H1 (cell line): ENCODE measurements around the gene ABHD12. TPM values are rescaled to one million over a fixed set of nuclear protein-coding genes. Genes with fewer than 3 reads are reported as not detected.

Experiments
- CTCF ChIA-PET: fragments of 300-600 bp; sonication (Branson Sonifier 250); formaldehyde crosslinking; loops from one replicate; lab custom pipeline; 2021; ENCODE audit not compliant: partially characterized antibody; lab: Charles Lee
- POLR2A ChIA-PET: fragments of 300-600 bp; sonication (Branson Sonifier 250); formaldehyde crosslinking; loops from one replicate; lab custom pipeline; 2021; ENCODE audit warnings: inconsistent platforms; ENCODE audit not compliant: partially characterized antibody; lab: Charles Lee
- DNase-seq, 2 experiments: peaks; one replicate each; pipeline versions ENCODE4 v3.0.0 to v3.0.0-alpha.2; 2010 to 2022; ENCODE audit warnings: low spot score in 2 of 2, low read depth in 1 of 2, mixed read lengths in 1 of 2
- FAIRE-seq: peaks from 2 replicates; lab custom pipeline; 2011; peaks lifted over from hg19 to GRCh38; lab: Jason Lieb, UNC
- H2AFZ ChIP-seq: 2 replicates; pipeline ENCODE4 v1.8.1; 2012; ENCODE audit warnings: low read length, inconsistent platforms
- H2AK5ac ChIP-seq: 2 replicates; pipeline ENCODE4 v1.6.1; 2013; ENCODE audit warnings: low read depth, low read length
- H2BK120ac ChIP-seq: replicated peaks from 2 replicates; pipeline ENCODE3; 2013; ENCODE audit warnings: low read depth, low read length, inconsistent platforms
- H2BK12ac ChIP-seq: 2 replicates; pipeline ENCODE4 v1.6.1; 2013; ENCODE audit warnings: low read depth, low read length
- H2BK15ac ChIP-seq: 2 replicates; pipeline ENCODE4 v1.6.1; 2013; ENCODE audit warnings: low read length
- H2BK20ac ChIP-seq: 2 replicates; pipeline ENCODE4 v1.6.1; 2013; ENCODE audit warnings: low read length
- H2BK5ac ChIP-seq: 2 replicates; pipeline ENCODE4 v1.6.1; 2013; ENCODE audit warnings: low read depth, low read length
- H3K14ac ChIP-seq: 2 replicates; pipeline ENCODE4 v1.6.1; 2013; ENCODE audit warnings: inconsistent platforms; ENCODE audit not compliant: insufficient read length
- H3K18ac ChIP-seq: 2 replicates; pipeline ENCODE4 v1.6.1; 2013; ENCODE audit warnings: low read length; ENCODE audit errors: extremely low read depth
- H3K23ac ChIP-seq: 2 replicates; pipeline ENCODE4 v1.6.1; 2013; ENCODE audit warnings: inconsistent platforms; ENCODE audit not compliant: insufficient read length
- H3K23me2 ChIP-seq: 2 replicates; pipeline ENCODE4 v1.6.1; 2013; ENCODE audit warnings: low read depth, low read length
- H3K27ac ChIP-seq: 2 replicates; pipeline ENCODE4 v1.6.1; 2011; ENCODE audit warnings: low read depth, low read length, inconsistent platforms
- H3K27me3 ChIP-seq, 4 experiments: replicated peaks in 1 of 4; 1 replicate in 1 of 4; 2 replicates in 3 of 4; pipeline versions ENCODE4 v1.6.1 to v1.8.1; 2011 to 2013; ENCODE audit warnings: low read length in 3 of 4, mild to moderate bottlenecking in 3 of 4, inconsistent platforms in 2 of 4, mixed read lengths in 2 of 4, moderate library complexity in 1 of 4; ENCODE audit not compliant: control insufficient read depth in 3 of 4, insufficient read depth in 3 of 4; ENCODE audit errors: extremely low read depth in 1 of 4
- H3K36me3 ChIP-seq, 4 experiments: 2 replicates each; pipeline versions ENCODE4 v1.6.1 to v1.8.1; 2011 to 2013; ENCODE audit warnings: mild to moderate bottlenecking in 4 of 4, low read length in 3 of 4, moderate library complexity in 2 of 4, control low read depth in 1 of 4, inconsistent platforms in 1 of 4; ENCODE audit not compliant: insufficient read depth in 4 of 4, control insufficient read depth in 2 of 4
- H3K4ac ChIP-seq: replicated peaks from 2 replicates; pipeline ENCODE3; 2013; ENCODE audit warnings: low read length, low read depth, mixed read lengths, inconsistent platforms; ENCODE audit not compliant: insufficient read length
- H3K4me1 ChIP-seq, 4 experiments: replicated peaks in 1 of 4; 1 replicate in 1 of 4; 2 replicates in 3 of 4; pipeline versions ENCODE4 v1.6.1 to v1.8.1; 2011 to 2013; ENCODE audit warnings: low read length in 3 of 4, inconsistent platforms in 2 of 4, mixed read lengths in 1 of 4; ENCODE audit not compliant: insufficient read depth in 4 of 4, control insufficient read depth in 3 of 4
- H3K4me2 ChIP-seq, 2 experiments: 2 replicates each; pipeline versions ENCODE4 v1.6.1 to v1.8.1; 2011 to 2013; ENCODE audit warnings: low read depth in 2 of 2, low read length in 2 of 2, control low read depth in 1 of 2, inconsistent platforms in 1 of 2, mild to moderate bottlenecking in 1 of 2; ENCODE audit not compliant: insufficient read depth in 1 of 2
- H3K4me3 ChIP-seq, 4 experiments: fragments of 200-600, 300-600 bp in 1 of 4; sonication (generic), shearing (Covaris generic), sonication (Bioruptor Twin) in 1 of 4; 2 replicates each; pipeline versions ENCODE4 v1.5.1 to v1.8.1; 2011 to 2016; ENCODE audit warnings: low read length in 4 of 4, low read depth in 3 of 4, control low read depth in 2 of 4, inconsistent platforms in 2 of 4, mild to moderate bottlenecking in 2 of 4, mixed read lengths in 1 of 4, moderate library complexity in 1 of 4; ENCODE audit not compliant: insufficient read depth in 2 of 4; ENCODE audit errors: extremely low read depth in 1 of 4
- H3K56ac ChIP-seq: replicated peaks from 2 replicates; pipeline ENCODE3; 2013; ENCODE audit warnings: low read depth, mild to moderate bottlenecking, mixed read lengths, low read length, inconsistent platforms; ENCODE audit not compliant: insufficient read length
- H3K79me1 ChIP-seq: 2 replicates; pipeline ENCODE4 v1.6.1; 2013; ENCODE audit warnings: low read depth, low read length, control low read depth
- H3K79me2 ChIP-seq, 2 experiments: 2 replicates each; pipeline versions ENCODE4 v1.6.1 to v1.8.1; 2012 to 2013; ENCODE audit warnings: low read length in 2 of 2, mild to moderate bottlenecking in 2 of 2, inconsistent platforms in 1 of 2; ENCODE audit not compliant: insufficient read depth in 2 of 2, control insufficient read depth in 1 of 2
- H3K9ac ChIP-seq, 4 experiments: replicated peaks in 1 of 4; 1 replicate in 1 of 4; 2 replicates in 3 of 4; pipeline versions ENCODE4 v1.6.1 to v1.8.1; 2011 to 2013; ENCODE audit warnings: low read depth in 3 of 4, low read length in 3 of 4, control low read depth in 2 of 4, mild to moderate bottlenecking in 2 of 4, moderate library complexity in 2 of 4, inconsistent platforms in 1 of 4; ENCODE audit errors: extremely low read depth in 1 of 4
- H3K9me3 ChIP-seq, 2 experiments: 2 replicates each; pipeline versions ENCODE4 v1.6.1 to v1.8.1; 2012 to 2013; ENCODE audit warnings: mild to moderate bottlenecking in 2 of 2, moderate library complexity in 2 of 2, control low read depth in 1 of 2, inconsistent platforms in 1 of 2, low read depth in 1 of 2, low read length in 1 of 2, mixed read lengths in 1 of 2; ENCODE audit not compliant: insufficient read depth in 2 of 2
- H4K20me1 ChIP-seq, 2 experiments: replicated peaks in 1 of 2; 2 replicates each; pipeline versions ENCODE3 to v1.8.1; 2011 to 2013; ENCODE audit warnings: inconsistent platforms in 2 of 2, low read length in 2 of 2, mild to moderate bottlenecking in 1 of 2; ENCODE audit not compliant: insufficient read depth in 2 of 2, control insufficient read depth in 1 of 2
- H4K5ac ChIP-seq: 2 replicates; pipeline ENCODE4 v1.6.1; 2013; ENCODE audit warnings: low read length, low read depth, mixed read lengths, inconsistent platforms; ENCODE audit not compliant: insufficient read length
- H4K8ac ChIP-seq: 2 replicates; pipeline ENCODE4 v1.8.0; 2013; ENCODE audit warnings: mild to moderate bottlenecking, moderate library complexity, low read length, inconsistent platforms; ENCODE audit not compliant: insufficient read depth; ENCODE audit errors: extremely low read depth
- H4K91ac ChIP-seq: replicated peaks from 2 replicates; pipeline ENCODE3; 2013; ENCODE audit warnings: low read length, mixed read lengths, inconsistent platforms; ENCODE audit not compliant: insufficient read length
- ASH2L ChIP-seq: fragments of 200-600, 300-600 bp; sonication (generic); IDR thresholded peaks from one replicate; pipeline ENCODE4 v1.7.1; 2017; ENCODE audit warnings: low read length
- BACH1 ChIP-seq: IDR thresholded peaks from 2 replicates; pipeline ENCODE4 v1.6.1; 2012; ENCODE audit warnings: low read length, improper control_type of control experiment
- BRCA1 ChIP-seq: IDR thresholded peaks from 2 replicates; pipeline ENCODE4 v1.6.1; 2012; ENCODE audit warnings: low read depth, low read length, improper control_type of control experiment
- CREB1 ChIP-seq: IDR thresholded peaks from 2 replicates; pipeline ENCODE4 v1.6.1; 2012; ENCODE audit warnings: inconsistent platforms
- KDM1A ChIP-seq: fragments of 200-600, 300-600 bp; sonication (generic); IDR thresholded peaks from 2 replicates; pipeline ENCODE4 v1.7.1; 2016; ENCODE audit warnings: mild to moderate bottlenecking, low read length, borderline replicate concordance
- KDM4A ChIP-seq: IDR thresholded peaks from one replicate; pipeline ENCODE4 v1.7.1; 2012; ENCODE audit warnings: low read depth, mild to moderate bottlenecking, moderate library complexity, low read length, inconsistent platforms; ENCODE audit not compliant: severe bottlenecking
- NANOG ChIP-seq: IDR thresholded peaks from 2 replicates; pipeline ENCODE4 v1.6.1; 2011; ENCODE audit warnings: low read length, low read depth, mild to moderate bottlenecking, inconsistent platforms; ENCODE audit not compliant: insufficient read depth, poor library complexity, severe bottlenecking
- PHF8 ChIP-seq: fragments of 200-600 bp; sonication (generic); conservative IDR thresholded peaks from 2 replicates; pipeline ENCODE4 v1.7.1; 2012; ENCODE audit warnings: low read depth, mild to moderate bottlenecking, inconsistent platforms, low read length, moderate library complexity
- POLR2A ChIP-seq, 2 experiments: IDR thresholded peaks; 1 replicate in 1 of 2; 2 replicates in 1 of 2; pipeline ENCODE4 v1.6.1; 2011; ENCODE audit warnings: low read depth in 2 of 2, low read length in 2 of 2, mild to moderate bottlenecking in 2 of 2; ENCODE audit errors: control extremely low read depth in 1 of 2
- RFX5 ChIP-seq: IDR thresholded peaks from 2 replicates; pipeline ENCODE4 v1.6.1; 2011; ENCODE audit warnings: low read depth, low read length, improper control_type of control experiment, borderline replicate concordance
- SP1 ChIP-seq: IDR thresholded peaks from 2 replicates; pipeline ENCODE4 v1.6.1; 2011; ENCODE audit warnings: low read depth, low read length
- SP4 ChIP-seq: IDR thresholded peaks from 2 replicates; pipeline ENCODE4 v1.6.1; 2012; ENCODE audit warnings: low read length, inconsistent platforms
- USF2 ChIP-seq: IDR thresholded peaks from 2 replicates; pipeline ENCODE4 v1.6.1; 2011; ENCODE audit warnings: low read length, improper control_type of control experiment
- WGBS, 2 experiments: shearing (Covaris generic) in 1 of 2; methylation state at CpG; one replicate each; pipeline versions ENCODE4 v1.1.6 to v1.1.7; 2013 to 2015; ENCODE audit warnings: low lambda C conversion rate in 2 of 2, mixed read lengths in 2 of 2, inconsistent platforms in 1 of 2, low coverage in 1 of 2, missing lambda C conversion rate in 1 of 2; ENCODE audit not compliant: insufficient replicate concordance in 2 of 2, insufficient coverage in 1 of 2, insufficient read length in 1 of 2; ENCODE audit errors: extremely low coverage in 1 of 2, missing lambda C conversion rate in 1 of 2; 5-methylcytosine and 5-hydroxymethylcytosine counted together
- polyA plus RNA-seq, 7 experiments: library from polyadenylated mRNA; depleted of rRNA in 3 of 7; stranded (reverse) in 5 of 7; unstranded in 2 of 7; fragments of >200 nt in 5 of 7; fragments of 200-250 nt in 2 of 7; gene quantifications; 1 replicate in 5 of 7; 2 replicates in 1 of 7; 4 replicates in 1 of 7; pipeline versions ENCODE4 v1.2.1 to v1.2.3, GENCODE V29; 2011 to 2013; ENCODE audit warnings: missing spikeins in 2 of 7, mixed read lengths in 2 of 7
- total RNA-seq: library from RNA; stranded (reverse); fragmentation: NEBNext Ultra II Directional; extraction: Animal tissue kit (Norgen Biotek cat#: 25700); gene quantifications from 2 replicates; pipeline ENCODE4 v1.2.1, GENCODE V29; 2021

ABHD12 gene
- total and polyA plus RNA-seq, 2 of the 8 experiments (the other 6 are each of a cell fraction or from before 2014, with no cell fraction given) = 31.3 to 59.5 TPM

- Histone ChIP-seq H3K18ac (no peak overlapping the region), H3K14ac (no peak overlapping the region)
These were observed 70.4 kb downstream of the ABHD12 start for GRCh38 chr20:25320035-25320800.

More at GRCh38 chr20:25320035-25320800, 70.4 kb downstream of the ABHD12 start:
- H3K4me3 ChIP-seq = no peak overlapping the region
- no peak overlapping the region for H2BK12ac ChIP-seq
- no peaks in the 10 kb centered on the region for H3K23me2 ChIP-seq
- H4K8ac ChIP-seq = no peak overlapping the region
- peaks cover 3 to 6% (median 4%) of the 10 kb centered on the region in 4 experiments for H3K4me1 ChIP-seq
- H3K56ac ChIP-seq = no peak overlapping the region
- H3K27me3 ChIP-seq = no peaks in the 10 kb centered on the region
- H2AFZ ChIP-seq = no peak overlapping the region
- H2AK5ac ChIP-seq = no peak overlapping the region
- no peak for FAIRE-seq
- DNase-seq = no peak
- POLR2A ChIA-PET = interaction anchor here (0.9 kb wide), 2 partner anchors 79 to 87 kb away, joined by 3 read pairs; partner anchors contain the start of gene GINS1
- no peak for TF ChIP-seq KDM1A
- TF ChIP-seq SP4 = no peak
- TF ChIP-seq PHF8 = no peak
- TF ChIP-seq SP1 = no peak
- no peak for TF ChIP-seq BRCA1
- no peak for TF ChIP-seq ASH2L
- no peak for TF ChIP-seq POLR2A (IDR thresholded peaks at IDR 0.05; ENCODE audit: control extremely low read depth in 1 of 2, low read depth in 2 of 2, low read length in 2 of 2)
- no peak for TF ChIP-seq KDM4A
- no peak for TF ChIP-seq USF2
- no peak for TF ChIP-seq CREB1
- TF ChIP-seq RFX5 = no peak
- TF ChIP-seq BACH1 = no peak
- TF ChIP-seq NANOG = no peak
- peaks cover 14% of the 10 kb centered on the region for H3K79me1 ChIP-seq
- no peak overlapping the region for H2BK15ac ChIP-seq
- no peak overlapping the region for H2BK5ac ChIP-seq
- no peak overlapping the region for H3K9ac ChIP-seq
- no peak overlapping the region for H4K91ac ChIP-seq
- peaks cover 0 to 6% (median 3%) of the 10 kb centered on the region in 4 experiments; a peak in 3 of 8 replicates for H3K36me3 ChIP-seq
- CTCF ChIA-PET = interaction anchor here (0.8 to 3.0 kb wide), 5 partner anchors 17 to 79 kb away, joined by 3 to 17 read pairs (median 6); no protein-coding TSS in a partner anchor
- H3K79me2 ChIP-seq = peaks cover 0 to 9% of the 10 kb centered on the region in 2 experiments; a peak in 1 of 4 replicates
- H3K23ac ChIP-seq = no peak overlapping the region
- peaks cover 0 to 19% of the 10 kb centered on the region in 2 experiments for H4K20me1 ChIP-seq
- no peak overlapping the region for H2BK120ac ChIP-seq
- no peak overlapping the region for H3K27ac ChIP-seq
- H3K4me2 ChIP-seq = no peak overlapping the region
- WGBS, 2 experiments = 83% methylated on average over 13 of the region's 13 CpGs; no CpG with 5 or more reads in 1 of the 2 experiments
- H4K5ac ChIP-seq = no peak overlapping the region
- no peak overlapping the region for H3K4ac ChIP-seq
- no peaks in the 10 kb centered on the region for H3K9me3 ChIP-seq
- no peak overlapping the region for H2BK20ac ChIP-seq
